NCI-H1105 treated with DMSO at 0.1 percent for 48 hours (cell line): Measurements from ENCODE around the gene PTGIS.
A peak's percentile ranks its signal among the peaks of the same experiment; 100 is the strongest.

Experiments used
- DNase-seq: peaks from one replicate; lab custom pipeline; 2025; lab: John Stamatoyannopoulos, UW

Gene PTGIS

GRCh38 chr20:49469060-49469459 lies 98.9 kb downstream of the PTGIS start:
- DNase-seq: no peak

GRCh38 chr20:49468412-49468811 lies 99.5 kb downstream of the PTGIS start:
- DNase-seq: no peak

- no peak for DNase-seq
These were observed 101.6 kb downstream of the PTGIS start for GRCh38 chr20:49466114-49466912.

- no peak for DNase-seq
These were observed 103.4 kb downstream of the PTGIS start for GRCh38 chr20:49464556-49464955.

- DNase-seq: no peak
These were observed 105.3 kb downstream of the PTGIS start for GRCh38 chr20:49462626-49463025.

- no peak for DNase-seq
These were observed 105.9 kb downstream of the PTGIS start for GRCh38 chr20:49461894-49462620.

GRCh38 chr20:49460916-49461315 lies 107.0 kb downstream of the PTGIS start:
- peak; percentile 52 for DNase-seq

GRCh38 chr20:49460131-49460530 lies 107.8 kb downstream of the PTGIS start:
- DNase-seq: no peak

GRCh38 chr20:49459684-49460083 lies 108.3 kb downstream of the PTGIS start:
- DNase-seq: no peak

GRCh38 chr20:49457444-49457843 lies 110.5 kb downstream of the PTGIS start:
- DNase-seq: no peak

GRCh38 chr20:49456646-49457045 lies 111.3 kb downstream of the PTGIS start:
- no peak for DNase-seq

GRCh38 chr20:49455691-49456090 lies 112.2 kb downstream of the PTGIS start:
- DNase-seq: no peak
